UCSD-AML1 (cell line): Measurements from ENCODE around the gene ANAPC2.

Experiments used
- DNase-seq: peaks from one replicate; lab custom pipeline; 2025; ENCODE audit not compliant: unreplicated experiment; lab: John Stamatoyannopoulos, UW

ANAPC2 gene

GRCh38 chr9:137227054-137227852, 38.9 kb upstream of the ANAPC2 start, which contains the start of gene RNF224:
TSS of gene RNF224 (plus strand) at chr9:137227502. CDS start at chr9:137228336, 834 bp downstream.
- peak; percentile 78 for DNase-seq

- no peak for DNase-seq
Observed at GRCh38 chr9:137226338-137227053, 38.1 kb upstream of the ANAPC2 start.

- no peak for DNase-seq
Observed at GRCh38 chr9:137225699-137226331, 37.5 kb upstream of the ANAPC2 start.

GRCh38 chr9:137224830-137225694, 36.7 kb upstream of the ANAPC2 start, which contains the start of gene CYSRT1:
TSS of gene CYSRT1 (plus strand) at chr9:137225174. CDS start at chr9:137225622, 448 bp downstream.
- DNase-seq = peak; percentile 40

- DNase-seq = peak; percentile 99
Observed at GRCh38 chr9:137223078-137223970, 35.0 kb upstream of the ANAPC2 start.

GRCh38 chr9:137222190-137223077, 34.1 kb upstream of the ANAPC2 start, which contains the start of gene RNF208:
TSS of gene RNF208 (minus strand) at chr9:137222240. CDS start at chr9:137221212, 1,028 bp downstream.
- no peak for DNase-seq

GRCh38 chr9:137221506-137222111, 33.2 kb upstream of the ANAPC2 start:
- no peak for DNase-seq

- no peak for DNase-seq
Observed at GRCh38 chr9:137221095-137221505, 32.7 kb upstream of the ANAPC2 start.

- DNase-seq = no peak
Observed at GRCh38 chr9:137220317-137221094, 32.1 kb upstream of the ANAPC2 start.

GRCh38 chr9:137219757-137220316, 31.5 kb upstream of the ANAPC2 start:
- no peak for DNase-seq

GRCh38 chr9:137218754-137219271, 30.5 kb upstream of the ANAPC2 start:
- DNase-seq = peak; percentile 67

- no peak for DNase-seq
Observed at GRCh38 chr9:137218212-137218753, 29.9 kb upstream of the ANAPC2 start.

- peak; percentile 77 for DNase-seq
Observed at GRCh38 chr9:137217276-137218211, 29.2 kb upstream of the ANAPC2 start.

- no peak for DNase-seq
Observed at GRCh38 chr9:137216188-137216965, 28.0 kb upstream of the ANAPC2 start.
